ENCODE data around the gene DHDH.
A peak's percentile ranks its signal among the peaks of the same experiment; 100 is the strongest.

The DHDH gene

GRCh38 chr19:48950159-48950558 lies 16.7 kb downstream of the DHDH start:
- H3K27me3 ChIP-seq, result no peaks in the 10 kb centered on the region
- no peak for DNase-seq
- no peak overlapping the region for H3K4me3 ChIP-seq
- H3K36me3 ChIP-seq, result no peaks in the 10 kb centered on the region
- no peaks in the 10 kb centered on the region for H3K9me3 ChIP-seq
- peaks cover 0 to 8% (median 5%) of the 10 kb centered on the region in 4 donors for H3K4me1 ChIP-seq
- no peak overlapping the region for H3K27ac ChIP-seq
- intact Hi-C loops (cut with DNase I; ENCODE audit: low total_unique reads), result no loop called here
- no peak for TF ChIP-seq CTCF (IDR thresholded peaks at IDR 0.05)

- no peak overlapping the region for H3K27ac ChIP-seq
- DNase-seq, result no peak
- intact Hi-C loops (cut with DNase I; ENCODE audit: low total_unique reads), result no loop called here
- H3K9me3 ChIP-seq, result no peaks in the 10 kb centered on the region
- no peaks in the 10 kb centered on the region for H3K27me3 ChIP-seq
- H3K4me1 ChIP-seq, result peaks cover 0 to 16% (median 13%) of the 10 kb centered on the region in 4 donors
- TF ChIP-seq CTCF (IDR thresholded peaks at IDR 0.05), result no peak
- no peak overlapping the region for H3K4me3 ChIP-seq
- no peaks in the 10 kb centered on the region for H3K36me3 ChIP-seq
Measured at GRCh38 chr19:48950830-48951519, 17.5 kb downstream of the DHDH start.

- H3K36me3 ChIP-seq, result peaks cover 0 to 5% (median 0%) of the 10 kb centered on the region in 3 donors
- no peaks in the 10 kb centered on the region for H3K9me3 ChIP-seq
- peaks cover 0 to 20% (median 15%) of the 10 kb centered on the region in 4 donors for H3K4me1 ChIP-seq
- no peaks in the 10 kb centered on the region for H3K27me3 ChIP-seq
- TF ChIP-seq CTCF (IDR thresholded peaks at IDR 0.05), result no peak
- DNase-seq, result no peak
- peak overlapping the region in 1 of 2 donors; percentile 91 for H3K27ac ChIP-seq
- H3K4me3 ChIP-seq, result no peak overlapping the region
- intact Hi-C loops (cut with DNase I; ENCODE audit: low total_unique reads), result no loop called here
Measured at GRCh38 chr19:48953141-48953540, 19.6 kb downstream of the DHDH start.

DNA sequence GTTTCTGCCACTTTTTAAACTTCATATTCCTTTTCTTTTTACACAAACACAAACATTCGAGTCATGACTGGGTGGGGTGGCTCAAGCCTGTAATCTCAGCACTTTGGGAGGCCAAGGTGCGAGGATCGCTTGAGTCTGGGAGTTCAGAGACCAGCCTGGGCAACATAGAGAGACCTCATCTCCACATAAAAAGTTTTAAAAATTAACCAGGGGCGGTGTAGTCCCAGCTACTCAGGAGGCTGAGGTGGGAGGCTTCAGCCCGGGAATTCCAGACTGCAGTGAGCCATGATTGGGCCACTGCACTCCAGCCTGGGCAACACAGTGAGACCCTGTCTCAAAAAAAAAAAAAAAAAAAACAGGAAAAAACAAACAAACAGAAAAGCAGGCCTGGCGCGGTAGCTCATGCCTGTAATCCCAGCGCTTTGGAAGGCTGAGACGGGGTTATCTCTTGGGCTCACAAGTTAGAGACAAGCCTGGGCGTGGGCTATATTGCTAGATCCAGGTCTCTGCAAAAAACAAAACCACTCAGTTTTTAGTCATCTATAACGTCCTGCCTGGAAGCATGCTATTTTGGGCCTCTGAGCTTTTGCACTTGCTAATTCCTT lies 20.6 kb downstream of the DHDH start:
- Histone ChIP-seq H3K4me3 (peak overlapping the region; percentile 79 to 99), H3K9me3 (no peaks in the 10 kb centered on the region), H3K27ac (peak overlapping the region; percentile 91 to 94), H3K4me1 (peaks cover 0 to 20% (median 15%) of the 10 kb centered on the region in 4 donors), H3K36me3 (peaks cover 0 to 5% (median 0%) of the 10 kb centered on the region in 3 donors), H3K27me3 (no peaks in the 10 kb centered on the region)
- TF ChIP-seq CTCF (IDR thresholded peaks at IDR 0.05), result no peak
- intact Hi-C loops (cut with DNase I; ENCODE audit: low total_unique reads), result no loop called here
- DNase-seq, result no peak

GRCh38 chr19:48954595-48955307 lies 21.3 kb downstream of the DHDH start, which contains the start of gene BAX:
Gene BAX (plus strand): TSS chr19:48954875. CDS start chr19:48954929, 54 bp downstream.
- Histone ChIP-seq H3K27me3 (no peaks in the 10 kb centered on the region), H3K4me1 (peaks cover 0 to 20% (median 15%) of the 10 kb centered on the region in 4 donors), H3K27ac (peak within 1 kb of the TSS; percentile 91 to 94), H3K4me3 (peak within 1 kb of the TSS; percentile 79 to 99), H3K9me3 (no peaks in the 10 kb centered on the region), H3K36me3 (peaks cover 0 to 5% (median 0%) of the 10 kb centered on the region in 3 donors)
- intact Hi-C loops (cut with DNase I; ENCODE audit: low total_unique reads), result no loop called here
- peak; percentile 94 to 99 for DNase-seq
- peak in 1 of 2 experiments; percentile 34 for TF ChIP-seq CTCF (IDR thresholded peaks at IDR 0.05)
